Esophagus muscularis mucosa (tissue), 4 donors: ENCODE data around the gene VMP1.

Experiments used
- EP300 ChIP-seq: sonication (generic); formaldehyde crosslinking; IDR thresholded peaks from one replicate; pipeline ENCODE4 v1.6.1; 2017; ENCODE audit warnings: antibody characterized with exemption
- POLR2A ChIP-seq: fragments of 450-650 bp; IDR thresholded peaks from one replicate; pipeline ENCODE4 v1.6.1; 2017; ENCODE audit warnings: antibody characterized with exemption, moderate library complexity, mild to moderate bottlenecking, low read depth
- POLR2AphosphoS5 ChIP-seq, 2 donors: sonication (generic); formaldehyde crosslinking; IDR thresholded peaks; one replicate each; pipeline ENCODE4 v1.6.1; 2017; ENCODE audit warnings: antibody characterized with exemption in 2 of 2
- TF ChIP-seq, protein P1 (sequence below), 3 experiments: fragments of 200-600 bp in 2 of 3; fragments of 450-650 bp in 1 of 3; sonication (generic) in 2 of 3; IDR thresholded peaks; one replicate each; pipeline ENCODE4 v1.5.1; 2017 to 2019; ENCODE audit warnings: antibody characterized with exemption in 3 of 3, mild to moderate bottlenecking in 2 of 3, moderate library complexity in 1 of 3

DNA sequence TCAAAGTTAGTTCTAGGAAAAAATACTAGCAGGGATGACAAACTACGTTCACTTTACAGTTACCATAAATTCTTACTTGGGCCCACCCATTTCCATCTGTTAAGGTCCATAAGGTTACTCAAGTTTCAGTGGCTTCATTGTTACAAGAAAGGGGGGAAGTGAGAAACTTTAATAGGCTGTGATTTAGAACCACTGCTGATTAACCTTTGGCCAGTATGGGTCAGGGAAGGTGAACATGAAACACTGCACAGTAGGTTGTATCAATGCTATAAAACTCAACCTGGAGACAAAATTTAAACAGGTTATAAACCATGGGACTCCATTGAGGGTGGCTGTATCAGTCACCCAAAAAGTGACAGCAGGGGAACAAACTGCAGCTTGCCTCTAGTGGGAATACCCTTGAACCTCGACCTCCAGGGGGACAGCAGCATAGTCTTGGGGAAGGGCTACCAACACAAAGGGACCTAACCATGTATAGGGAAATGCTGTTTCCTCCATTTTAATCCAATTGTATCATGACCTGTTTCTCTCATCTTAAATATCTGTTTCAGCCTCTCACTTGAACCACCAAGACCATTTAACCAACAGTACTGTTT lies 10.7 kb upstream of the VMP1 start:
- TF ChIP-seq, protein P1, sequence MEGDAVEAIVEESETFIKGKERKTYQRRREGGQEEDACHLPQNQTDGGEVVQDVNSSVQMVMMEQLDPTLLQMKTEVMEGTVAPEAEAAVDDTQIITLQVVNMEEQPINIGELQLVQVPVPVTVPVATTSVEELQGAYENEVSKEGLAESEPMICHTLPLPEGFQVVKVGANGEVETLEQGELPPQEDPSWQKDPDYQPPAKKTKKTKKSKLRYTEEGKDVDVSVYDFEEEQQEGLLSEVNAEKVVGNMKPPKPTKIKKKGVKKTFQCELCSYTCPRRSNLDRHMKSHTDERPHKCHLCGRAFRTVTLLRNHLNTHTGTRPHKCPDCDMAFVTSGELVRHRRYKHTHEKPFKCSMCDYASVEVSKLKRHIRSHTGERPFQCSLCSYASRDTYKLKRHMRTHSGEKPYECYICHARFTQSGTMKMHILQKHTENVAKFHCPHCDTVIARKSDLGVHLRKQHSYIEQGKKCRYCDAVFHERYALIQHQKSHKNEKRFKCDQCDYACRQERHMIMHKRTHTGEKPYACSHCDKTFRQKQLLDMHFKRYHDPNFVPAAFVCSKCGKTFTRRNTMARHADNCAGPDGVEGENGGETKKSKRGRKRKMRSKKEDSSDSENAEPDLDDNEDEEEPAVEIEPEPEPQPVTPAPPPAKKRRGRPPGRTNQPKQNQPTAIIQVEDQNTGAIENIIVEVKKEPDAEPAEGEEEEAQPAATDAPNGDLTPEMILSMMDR (IDR thresholded peaks at IDR 0.05) = no peak
- TF ChIP-seq EP300 (no peak), POLR2A (no peak), POLR2AphosphoS5 (IDR thresholded peaks at IDR 0.05) (no peak)
